GM12878 (cell line): ENCODE measurements around the gene BBS9. TPM values are rescaled to one million over a fixed set of nuclear protein-coding genes. Genes with fewer than 3 reads are reported as not detected.

Experiments used
- ATAC-seq: fragments of 200-7000 bp; cut with Tn5 transposase; 3 replicates; pipeline ENCODE4 v1.9.1; 2020; ENCODE audit warnings: mild to moderate bottlenecking, moderate library complexity
- BruUV-seq: library from RNA; stranded (reverse); fragments of 400-500 nt; replicated peaks from 2 replicates; lab custom pipeline; 2021; lab: Mats Ljungman, UMichigan
- CTCF ChIA-PET: fragments of 300-600 bp; sonication (Branson Sonifier 250); formaldehyde crosslinking; extraction: SDS; loops from one replicate; lab custom pipeline; 2021; ENCODE audit warnings: inconsistent platforms; lab: Yijun Ruan, JAX
- POLR2A ChIA-PET: fragments of 350-600 bp; formaldehyde crosslinking; extraction: SDS; loops from one replicate; lab custom pipeline; 2021; ENCODE audit warnings: inconsistent platforms; lab: Charles Lee
- RAD21 ChIA-PET: fragments of 300-600 bp; sonication (Branson Sonifier 250); formaldehyde crosslinking; loops from one replicate; lab custom pipeline; 2023; ENCODE audit warnings: antibody characterized with exemption; ENCODE audit not compliant: unreplicated experiment; lab: Charles Lee
- SMC1A ChIA-PET: fragments of 300-600 bp; sonication (Branson Sonifier 250); formaldehyde crosslinking; loops from one replicate; lab custom pipeline; 2023; ENCODE audit not compliant: unreplicated experiment, uncharacterized antibody; lab: Charles Lee
- DNase-seq: peaks from one replicate; pipeline ENCODE4 v3.0.0-alpha.2; 2011; ENCODE audit warnings: low read depth, low spot score
- FAIRE-seq: peaks from 3 replicates; lab custom pipeline; 2011; peaks lifted over from hg19 to GRCh38; lab: Jason Lieb, UNC
- H2AFZ ChIP-seq: 2 replicates; pipeline ENCODE4 v1.6.0; 2011; ENCODE audit warnings: low read depth, low read length, control low read depth; ENCODE audit not compliant: control insufficient read depth
- H3K27ac ChIP-seq: 2 replicates; pipeline ENCODE4 v1.5.1; 2011; ENCODE audit warnings: control low read depth; ENCODE audit not compliant: control insufficient read depth, insufficient read depth
- H3K27me3 ChIP-seq, 2 experiments: replicated peaks in 1 of 2; 2 replicates each; pipeline versions ENCODE4 v1.6.0 to v1.6.1; 2011; ENCODE audit warnings: low read length in 1 of 2; ENCODE audit not compliant: control insufficient read depth in 2 of 2, insufficient read depth in 2 of 2
- H3K36me3 ChIP-seq, 2 experiments: 2 replicates each; pipeline ENCODE4 v1.5.1; 2011; ENCODE audit warnings: low read length in 1 of 2; ENCODE audit not compliant: control insufficient read depth in 2 of 2, insufficient read depth in 2 of 2
- H3K4me1 ChIP-seq: 2 replicates; pipeline ENCODE4 v1.6.1; 2011; ENCODE audit warnings: mild to moderate bottlenecking, low read length, moderate library complexity, mixed read lengths; ENCODE audit not compliant: control insufficient read depth, insufficient read depth
- H3K4me2 ChIP-seq: 2 replicates; pipeline ENCODE4 v1.6.0; 2011; ENCODE audit warnings: control low read depth; ENCODE audit not compliant: control insufficient read depth, insufficient read depth
- H3K4me3 ChIP-seq: fragments of 200-600 bp; sonication (generic); 2 replicates; pipeline ENCODE4 v1.5.1; 2016
- H3K79me2 ChIP-seq: 2 replicates; pipeline ENCODE4 v1.6.0; 2011; ENCODE audit warnings: low read length; ENCODE audit not compliant: control insufficient read depth, insufficient read depth
- H3K9ac ChIP-seq: 2 replicates; pipeline ENCODE4 v1.8.0; 2011; ENCODE audit warnings: low read length, control low read depth, mixed read lengths; ENCODE audit not compliant: control insufficient read depth, insufficient read depth
- H3K9me3 ChIP-seq: replicated peaks from 3 replicates; pipeline ENCODE4 v1.5.1; 2011; ENCODE audit warnings: mild to moderate bottlenecking, low read length; ENCODE audit not compliant: control insufficient read depth, insufficient read depth
- H4K20me1 ChIP-seq: 2 replicates; pipeline ENCODE4 v1.6.0; 2011; ENCODE audit not compliant: control insufficient read depth, insufficient read depth
- BHLHE40 ChIP-seq, 2 experiments: fragments of 450-650 bp in 1 of 2; IDR thresholded peaks; 2 replicates each; pipeline ENCODE4 v1.6.1; 2011 to 2017; ENCODE audit warnings: low read depth in 2 of 2, borderline replicate concordance in 1 of 2, improper control_type of control experiment in 1 of 2, low read length in 1 of 2, mild to moderate bottlenecking in 1 of 2
- FOXM1 ChIP-seq: IDR thresholded peaks from 2 replicates; pipeline ENCODE4 v1.6.1; 2012; ENCODE audit warnings: low read depth, mild to moderate bottlenecking, inconsistent platforms, low read length, moderate library complexity
- IKZF2 ChIP-seq, 2 experiments: fragments of 450-650 bp; IDR thresholded peaks; 2 replicates each; pipeline ENCODE4 v1.6.1; 2017; ENCODE audit warnings: mild to moderate bottlenecking in 2 of 2, moderate library complexity in 2 of 2
- KDM1A ChIP-seq: fragments of 200-600 bp; sonication (generic); IDR thresholded peaks from 2 replicates; pipeline ENCODE4 v1.6.1; 2016; ENCODE audit warnings: borderline replicate concordance
- MEF2A ChIP-seq: IDR thresholded peaks from 2 replicates; pipeline ENCODE4 v1.6.1; 2011; ENCODE audit warnings: low read depth, mild to moderate bottlenecking, low read length, moderate library complexity; ENCODE audit not compliant: insufficient read depth
- MYB ChIP-seq: fragments of 150-350 bp; IDR thresholded peaks from 2 replicates; pipeline ENCODE4 v1.6.1; 2014; ENCODE audit warnings: mild to moderate bottlenecking, low read depth, low read length, borderline replicate concordance
- MYC ChIP-seq: IDR thresholded peaks from 2 replicates; pipeline ENCODE4 v1.6.1; 2011; ENCODE audit warnings: mild to moderate bottlenecking, low read length, moderate library complexity, inconsistent platforms; ENCODE audit not compliant: insufficient read depth, insufficient replicate concordance, insufficient read length, severe bottlenecking
- NFYB ChIP-seq: IDR thresholded peaks from 2 replicates; pipeline ENCODE4 v1.6.1; 2011; ENCODE audit warnings: low read depth, mild to moderate bottlenecking, low read length, improper control_type of control experiment, moderate library complexity; ENCODE audit not compliant: insufficient read depth
- PML ChIP-seq: IDR thresholded peaks from 2 replicates; pipeline ENCODE4 v1.6.1; 2012; ENCODE audit warnings: low read length, inconsistent platforms
- PRDM15 ChIP-seq: fragments of 450-650 bp; formaldehyde crosslinking; IDR thresholded peaks from 2 replicates; pipeline ENCODE4 v1.4.0; 2020; ENCODE audit warnings: mild to moderate bottlenecking, moderate library complexity
- RAD21 ChIP-seq: IDR thresholded peaks from 2 replicates; pipeline ENCODE4 v1.6.1; 2011; ENCODE audit warnings: mild to moderate bottlenecking, low read depth, low read length, moderate library complexity; ENCODE audit not compliant: insufficient read depth
- SIN3A ChIP-seq: IDR thresholded peaks from 2 replicates; pipeline ENCODE4 v1.6.1; 2012; ENCODE audit warnings: low read depth, low read length, improper control_type of control experiment
- SPI1 ChIP-seq: IDR thresholded peaks from 2 replicates; pipeline ENCODE4 v1.6.1; 2011; ENCODE audit warnings: low read depth, mild to moderate bottlenecking, low read length, moderate library complexity, borderline replicate concordance; ENCODE audit not compliant: insufficient read depth
- STAT3 ChIP-seq: IDR thresholded peaks from 2 replicates; pipeline ENCODE4 v1.6.1; 2011; ENCODE audit warnings: low read depth, low read length, improper control_type of control experiment
- TCF12 ChIP-seq: IDR thresholded peaks from 2 replicates; pipeline ENCODE4 v1.6.1; 2011; ENCODE audit warnings: low read depth, mild to moderate bottlenecking, low read length
- TCF7 ChIP-seq: IDR thresholded peaks from 2 replicates; pipeline ENCODE4 v1.6.1; 2014; ENCODE audit warnings: antibody characterized with exemption, borderline replicate concordance
- ZNF622 ChIP-seq: fragments of 450-650 bp; IDR thresholded peaks from 2 replicates; pipeline ENCODE4 v1.6.1; 2017; ENCODE audit warnings: mild to moderate bottlenecking, inconsistent platforms
- ZZZ3 ChIP-seq: IDR thresholded peaks from 2 replicates; pipeline ENCODE4 v1.6.1; 2011; ENCODE audit warnings: low read depth; ENCODE audit not compliant: control insufficient read depth, insufficient read length
- WGBS: methylation state at CpG from one replicate; pipeline ENCODE4 v1.1.6; 2016; ENCODE audit warnings: low lambda C conversion rate; ENCODE audit not compliant: insufficient replicate concordance, insufficient coverage; ENCODE audit errors: missing lambda C conversion rate; 5-methylcytosine and 5-hydroxymethylcytosine counted together
- in situ Hi-C: fragments of 300-500 bp; cut with MboI; formaldehyde crosslinking; loops from 9 replicates; pipeline ENCODE4 v1.14.3; 2018; ENCODE audit warnings: mixed read lengths
- intact Hi-C: fragments of 100-400 bp; cut with micrococcal nuclease; formaldehyde crosslinking; loops from one replicate; pipeline ENCODE4 v1.14.2; 2022; ENCODE audit not compliant: unreplicated experiment
- polyA plus RNA-seq, 11 experiments: library from polyadenylated mRNA; depleted of rRNA in 4 of 11; unstranded in 6 of 11; stranded (reverse) in 5 of 11; fragments of >200 nt; fragmentation: Nextera tagmentation in 4 of 11; fragmentation: Illumina TruSeq in 1 of 11; extraction: Ambion mirVana in 4 of 11; extraction: Trizol in 1 of 11; gene quantifications; 1 replicate in 1 of 11; 2 replicates in 10 of 11; pipeline versions ENCODE4 v1.2.1 to v1.2.3, GENCODE V29; 2011 to 2016; ENCODE audit warnings: inconsistent platforms in 2 of 11, missing spikeins in 2 of 11, low read depth in 1 of 11
- total RNA-seq, 4 experiments: library from RNA; depleted of rRNA in 3 of 4; stranded (reverse); fragments of >200 nt in 3 of 4; fragmentation: Illumina TruSeq in 1 of 4; extraction: Trizol in 1 of 4; gene quantifications; 2 replicates each; pipeline versions ENCODE4 v1.2.1 to v1.2.3, GENCODE V29; 2013 to 2021
- TF ChIP-seq, protein P1 (sequence below): IDR thresholded peaks from 2 replicates; pipeline ENCODE4 v1.6.1; 2011; ENCODE audit warnings: borderline replicate concordance, low read depth, mild to moderate bottlenecking, moderate library complexity, low read length; ENCODE audit not compliant: insufficient read depth, poor library complexity, severe bottlenecking

The BBS9 gene
- total and polyA plus RNA-seq, 10 of the 15 experiments (the other 5 are each of a cell fraction or from before 2014, with no cell fraction given), result 1.2 to 5.6 (median 2.3) TPM

DNA sequence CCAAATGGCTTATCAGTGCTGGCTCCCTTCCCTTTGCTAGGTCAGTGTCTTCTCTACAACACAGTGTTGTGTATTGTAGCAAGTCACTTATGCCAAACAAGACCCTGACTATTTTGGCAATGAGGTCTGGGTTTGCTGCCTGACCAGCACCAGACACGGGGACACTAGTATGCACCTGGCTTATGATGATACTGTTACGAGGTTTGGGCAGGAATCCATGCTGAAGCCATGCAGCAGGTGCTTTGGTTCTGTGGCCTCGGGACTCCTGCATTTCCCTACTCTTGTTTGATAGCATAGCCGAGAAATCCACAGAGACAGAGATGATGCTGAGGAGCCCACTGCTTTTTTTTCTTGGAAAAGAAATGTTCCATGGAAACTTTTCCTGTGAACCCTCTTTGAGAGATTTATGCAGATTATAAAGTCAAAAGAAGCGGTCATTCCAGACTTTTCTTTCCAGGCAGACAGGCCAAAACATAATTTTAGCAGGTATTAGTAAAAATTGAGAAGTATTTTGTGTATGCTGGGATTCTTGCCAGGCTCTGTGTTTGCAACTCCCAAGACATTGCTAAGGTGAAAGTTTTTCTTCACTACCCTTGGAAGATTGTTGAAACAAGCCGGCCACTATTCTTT is 291.1 kb downstream of the BBS9 start (continued):
- TF ChIP-seq SPI1 (no peak), KDM1A (no peak), TCF12 (no peak), FOXM1 (no peak), SIN3A (no peak), ZNF622 (no peak), IKZF2 (IDR thresholded peaks at IDR 0.05) (no peak), TCF7 (no peak), BHLHE40 (IDR thresholded peaks at IDR 0.05; ENCODE audit: borderline replicate concordance in 1 of 2, low read depth in 2 of 2, low read length in 1 of 2) (no peak), NFYB (no peak)
- TF ChIP-seq, protein P1, sequence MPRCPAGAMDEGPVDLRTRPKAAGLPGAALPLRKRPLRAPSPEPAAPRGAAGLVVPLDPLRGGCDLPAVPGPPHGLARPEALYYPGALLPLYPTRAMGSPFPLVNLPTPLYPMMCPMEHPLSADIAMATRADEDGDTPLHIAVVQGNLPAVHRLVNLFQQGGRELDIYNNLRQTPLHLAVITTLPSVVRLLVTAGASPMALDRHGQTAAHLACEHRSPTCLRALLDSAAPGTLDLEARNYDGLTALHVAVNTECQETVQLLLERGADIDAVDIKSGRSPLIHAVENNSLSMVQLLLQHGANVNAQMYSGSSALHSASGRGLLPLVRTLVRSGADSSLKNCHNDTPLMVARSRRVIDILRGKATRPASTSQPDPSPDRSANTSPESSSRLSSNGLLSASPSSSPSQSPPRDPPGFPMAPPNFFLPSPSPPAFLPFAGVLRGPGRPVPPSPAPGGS, result no peak
- TF ChIP-seq, all 136 proteins: peak for 0

GRCh38 chr7:33421429-33421828 is 292.1 kb downstream of the BBS9 start:
- no peak for ATAC-seq
- Histone ChIP-seq H3K79me2 (no peaks in the 10 kb centered on the region), H3K36me3 (no peaks in the 10 kb centered on the region), H4K20me1 (no peaks in the 10 kb centered on the region), H3K27ac (no peak overlapping the region), H3K4me3 (no peak overlapping the region), H3K27me3 (no peaks in the 10 kb centered on the region), H3K9ac (no peak overlapping the region), H3K9me3 (no peaks in the 10 kb centered on the region), H3K4me2 (no peak overlapping the region), H3K4me1 (peaks cover 5% of the 10 kb centered on the region), H2AFZ (no peak overlapping the region)
- SMC1A ChIA-PET, result no interaction called here
- intact Hi-C loops, result loop anchor here (5.0 to 10.0 kb wide), 3 partner anchors 177 to 321 kb away; no protein-coding TSS in a partner anchor
- CTCF ChIA-PET, result interaction anchor here (1.3 to 4.2 kb wide), 5 partner anchors 8 to 474 kb away, joined by 3 to 17 read pairs (median 4); no protein-coding TSS in a partner anchor
- FAIRE-seq, result no peak
- in situ Hi-C loops, result no loop called here
- POLR2A ChIA-PET, result no interaction called here
- BruUV-seq, result no TSS peak
- RAD21 ChIA-PET, result no interaction called here
- 4% methylated on average over 1 of the region's 1 CpG for WGBS
- DNase-seq, result no peak
- TF ChIP-seq ZZZ3, result no peak
- no peak for TF ChIP-seq MEF2A
- TF ChIP-seq MYC, result no peak
- TF ChIP-seq PML, result no peak
- no peak for TF ChIP-seq STAT3
- no peak for TF ChIP-seq IKZF2 (IDR thresholded peaks at IDR 0.05)
- no peak for TF ChIP-seq RAD21
- no peak for TF ChIP-seq MYB
- no peak for TF ChIP-seq PRDM15
